Endothelial cell of umbilical vein (primary cell): ENCODE data around the gene STRA6. TPM values are rescaled to one million over a fixed set of nuclear protein-coding genes. Genes with fewer than 3 reads are reported as not detected.

Experiments
- BruUV-seq: library from RNA; stranded (reverse); fragments of 400-500 nt; replicated peaks from 2 replicates; lab custom pipeline; 2021; lab: Mats Ljungman, UMichigan
- CTCF ChIA-PET: fragments of 300-600, 350-600 bp; sonication (Branson Sonifier 250); formaldehyde crosslinking; loops from one replicate; lab custom pipeline; 2021; ENCODE audit warnings: antibody characterized with exemption, inconsistent platforms; lab: Charles Lee
- POLR2A ChIA-PET: fragments of 300-600, 350-600 bp; sonication (Branson Sonifier 250); formaldehyde crosslinking; loops from one replicate; lab custom pipeline; 2021; ENCODE audit warnings: antibody characterized with exemption, inconsistent platforms; lab: Charles Lee
- DNase-seq: peaks from one replicate; pipeline ENCODE4 v3.0.0-alpha.2; 2011; ENCODE audit warnings: low read depth, low spot score
- FAIRE-seq: peaks from 2 replicates; lab custom pipeline; 2011; peaks lifted over from hg19 to GRCh38; lab: Jason Lieb, UNC
- H2AFZ ChIP-seq: 2 replicates; pipeline ENCODE4 v1.6.0; 2012; ENCODE audit warnings: low read depth, low read length, control low read depth, inconsistent platforms
- H3K27ac ChIP-seq: 2 replicates; pipeline ENCODE4 v1.5.1; 2011; ENCODE audit warnings: low read depth, mild to moderate bottlenecking, control low read depth, low read length, moderate library complexity; ENCODE audit not compliant: insufficient read depth
- H3K27me3 ChIP-seq, 2 experiments: 2 replicates each; pipeline versions ENCODE4 v1.6.0 to v1.6.1; 2011; ENCODE audit warnings: low read length in 2 of 2, mixed read lengths in 1 of 2; ENCODE audit not compliant: control insufficient read depth in 2 of 2, insufficient read depth in 2 of 2
- H3K36me3 ChIP-seq, 2 experiments: 2 replicates in 1 of 2; 3 replicates in 1 of 2; pipeline ENCODE4 v1.5.1; 2011; ENCODE audit warnings: low read length in 2 of 2, mild to moderate bottlenecking in 1 of 2, moderate library complexity in 1 of 2; ENCODE audit not compliant: control insufficient read depth in 2 of 2, insufficient read depth in 2 of 2; ENCODE audit errors: extremely low read depth in 1 of 2
- H3K4me1 ChIP-seq: 3 replicates; pipeline ENCODE4 v1.5.1; 2011; ENCODE audit warnings: mild to moderate bottlenecking, low read length; ENCODE audit not compliant: control insufficient read depth, insufficient read depth; ENCODE audit errors: extremely low read depth
- H3K4me2 ChIP-seq: 2 replicates; pipeline ENCODE4 v1.6.1; 2011; ENCODE audit warnings: low read length, control low read depth, mixed read lengths; ENCODE audit not compliant: insufficient read depth
- H3K4me3 ChIP-seq, 3 experiments: fragments of 200-600 bp in 1 of 3; sonication (generic), shearing (Covaris generic) in 1 of 3; replicated peaks in 1 of 3; 2 replicates each; pipeline ENCODE4 v1.5.1; 2011 to 2016; ENCODE audit warnings: control low read depth in 3 of 3, low read length in 3 of 3, mild to moderate bottlenecking in 2 of 3, inconsistent platforms in 1 of 3, low read depth in 1 of 3, moderate library complexity in 1 of 3; ENCODE audit not compliant: insufficient read depth in 1 of 3
- H3K79me2 ChIP-seq: 2 replicates; pipeline ENCODE4 v1.6.0; 2012; ENCODE audit warnings: low read length, inconsistent platforms; ENCODE audit not compliant: control insufficient read depth, insufficient read depth
- H3K9ac ChIP-seq: replicated peaks from 2 replicates; pipeline ENCODE3; 2011; ENCODE audit warnings: low read length, control low read depth; ENCODE audit not compliant: insufficient read depth; ENCODE audit errors: extremely low read depth
- H3K9me1 ChIP-seq: replicated peaks from 3 replicates; pipeline ENCODE4 v1.6.0; 2011; ENCODE audit warnings: mild to moderate bottlenecking, low read length; ENCODE audit not compliant: control insufficient read depth, insufficient read depth; ENCODE audit errors: extremely low read depth
- H3K9me3 ChIP-seq: replicated peaks from 2 replicates; pipeline ENCODE4 v1.5.1; 2012; ENCODE audit warnings: low read length, inconsistent platforms; ENCODE audit not compliant: control insufficient read depth, insufficient read depth
- H4K20me1 ChIP-seq: replicated peaks from 2 replicates; pipeline ENCODE3; 2011; ENCODE audit warnings: mild to moderate bottlenecking, low read length; ENCODE audit not compliant: control insufficient read depth, insufficient read depth; ENCODE audit errors: extremely low read depth
- EZH2 ChIP-seq: IDR thresholded peaks from 2 replicates; pipeline ENCODE4 v1.6.1; 2012; ENCODE audit warnings: borderline replicate concordance, low read depth, mild to moderate bottlenecking, moderate library complexity, low read length, inconsistent platforms; ENCODE audit not compliant: severe bottlenecking
- FOS ChIP-seq: IDR thresholded peaks from 2 replicates; pipeline ENCODE4 v1.6.1; 2011; ENCODE audit warnings: mild to moderate bottlenecking, low read length, moderate library complexity, borderline replicate concordance; ENCODE audit not compliant: insufficient read depth
- GATA2 ChIP-seq: IDR thresholded peaks from 2 replicates; pipeline ENCODE4 v1.7.0; 2011; ENCODE audit warnings: low read depth, mild to moderate bottlenecking, moderate library complexity, mixed read lengths, low read length; ENCODE audit not compliant: insufficient read length, insufficient read depth
- JUN ChIP-seq: IDR thresholded peaks from 2 replicates; pipeline ENCODE4 v1.6.1; 2011; ENCODE audit warnings: borderline replicate concordance, low read depth; ENCODE audit not compliant: insufficient read length, insufficient read depth
- MYC ChIP-seq: IDR thresholded peaks from one replicate; pipeline ENCODE4 v1.6.1; 2011; ENCODE audit warnings: mild to moderate bottlenecking, low read depth, low read length
- POLR2A ChIP-seq: IDR thresholded peaks from 2 replicates; pipeline ENCODE4 v1.6.1; 2012; ENCODE audit warnings: low read depth, mild to moderate bottlenecking, control low read depth, low read length
- POLR2AphosphoS5 ChIP-seq: IDR thresholded peaks from 2 replicates; pipeline ENCODE4 v1.6.1; 2012; ENCODE audit warnings: low read depth, mild to moderate bottlenecking, control low read depth, low read length, moderate library complexity; ENCODE audit not compliant: insufficient read depth
- dilution Hi-C: fragments of 300-500 bp; cut with MboI; formaldehyde crosslinking; loops from one replicate; pipeline ENCODE4 v1.15.0; 2019; ENCODE audit warnings: low sequenced_read_pairs; ENCODE audit not compliant: extremely low pct_ligation_motif_present
- intact Hi-C: fragments of 100-400 bp; cut with micrococcal nuclease; formaldehyde crosslinking; loops from one replicate; pipeline ENCODE4 v1.10.0; 2022
- polyA plus RNA-seq, 4 experiments: library from polyadenylated mRNA; depleted of rRNA in 3 of 4; stranded (reverse) in 3 of 4; unstranded in 1 of 4; fragments of >200 nt; gene quantifications; 2 replicates each; pipeline versions ENCODE4 v1.2.1 to v1.2.3, GENCODE V29; 2011 to 2012; ENCODE audit warnings: missing spikeins in 1 of 4
- total RNA-seq: library from RNA; stranded (reverse); gene quantifications from 2 replicates; pipeline ENCODE4 v1.2.3, GENCODE V29; 2021
- TF ChIP-seq, protein P1 (sequence below), 2 donors: IDR thresholded peaks; 1 replicate in 1 of 2; 2 replicates in 1 of 2; pipeline ENCODE4 v1.5.1; 2011; ENCODE audit warnings: low read length in 2 of 2, mild to moderate bottlenecking in 2 of 2, moderate library complexity in 2 of 2, control low read depth in 1 of 2, inconsistent platforms in 1 of 2, low read depth in 1 of 2; ENCODE audit not compliant: insufficient read depth in 1 of 2; ENCODE audit errors: extremely low read depth in 1 of 2
- TF ChIP-seq, protein P2 (sequence below): IDR thresholded peaks from 2 replicates; pipeline ENCODE4 v1.6.1; 2011; ENCODE audit not compliant: insufficient read depth, insufficient read length

The STRA6 gene
- total and polyA plus RNA-seq, 2 donors (not counting 3 experiments of a cell fraction or from before 2014, with no cell fraction given) = not detected

- TF ChIP-seq POLR2A (no peak), JUN (no peak), MYC (no peak), POLR2AphosphoS5 (no peak), FOS (no peak), GATA2 (no peak), EZH2 (no peak)
- TF ChIP-seq, protein P1, sequence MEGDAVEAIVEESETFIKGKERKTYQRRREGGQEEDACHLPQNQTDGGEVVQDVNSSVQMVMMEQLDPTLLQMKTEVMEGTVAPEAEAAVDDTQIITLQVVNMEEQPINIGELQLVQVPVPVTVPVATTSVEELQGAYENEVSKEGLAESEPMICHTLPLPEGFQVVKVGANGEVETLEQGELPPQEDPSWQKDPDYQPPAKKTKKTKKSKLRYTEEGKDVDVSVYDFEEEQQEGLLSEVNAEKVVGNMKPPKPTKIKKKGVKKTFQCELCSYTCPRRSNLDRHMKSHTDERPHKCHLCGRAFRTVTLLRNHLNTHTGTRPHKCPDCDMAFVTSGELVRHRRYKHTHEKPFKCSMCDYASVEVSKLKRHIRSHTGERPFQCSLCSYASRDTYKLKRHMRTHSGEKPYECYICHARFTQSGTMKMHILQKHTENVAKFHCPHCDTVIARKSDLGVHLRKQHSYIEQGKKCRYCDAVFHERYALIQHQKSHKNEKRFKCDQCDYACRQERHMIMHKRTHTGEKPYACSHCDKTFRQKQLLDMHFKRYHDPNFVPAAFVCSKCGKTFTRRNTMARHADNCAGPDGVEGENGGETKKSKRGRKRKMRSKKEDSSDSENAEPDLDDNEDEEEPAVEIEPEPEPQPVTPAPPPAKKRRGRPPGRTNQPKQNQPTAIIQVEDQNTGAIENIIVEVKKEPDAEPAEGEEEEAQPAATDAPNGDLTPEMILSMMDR (IDR thresholded peaks at IDR 0.05; ENCODE audit: extremely low read depth in 1 of 2, insufficient read depth in 1 of 2, low read depth in 1 of 2, low read length in 2 of 2) = no peak
- TF ChIP-seq, protein P2, sequence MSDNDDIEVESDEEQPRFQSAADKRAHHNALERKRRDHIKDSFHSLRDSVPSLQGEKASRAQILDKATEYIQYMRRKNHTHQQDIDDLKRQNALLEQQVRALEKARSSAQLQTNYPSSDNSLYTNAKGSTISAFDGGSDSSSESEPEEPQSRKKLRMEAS = no peak
- Histone ChIP-seq H3K9ac (no peak overlapping the region), H4K20me1 (no peaks in the 10 kb centered on the region), H3K9me1 (no peaks in the 10 kb centered on the region), H3K9me3 (no peaks in the 10 kb centered on the region), H2AFZ (no peak overlapping the region), H3K27me3 (peaks cover 0 to 2% of the 10 kb centered on the region in 2 experiments), H3K4me3 (no peak overlapping the region), H3K79me2 (no peaks in the 10 kb centered on the region), H3K36me3 (no peaks in the 10 kb centered on the region), H3K4me1 (no peaks in the 10 kb centered on the region), H3K4me2 (no peak overlapping the region), H3K27ac (no peak overlapping the region)
- FAIRE-seq (no peak), DNase-seq (no peak)
- no TSS peak for BruUV-seq
- POLR2A ChIA-PET = no interaction called here
- dilution Hi-C loops = no loop called here
- CTCF ChIA-PET = no interaction called here
- intact Hi-C loops = no loop called here
These were observed 9.1 kb upstream of the STRA6 start for GRCh38 chr15:74211656-74212055.
